IPS-15b (cell line): Measurements from ENCODE around the gene CATSPER4.

Experiments used
- H3K27me3 ChIP-seq: one replicate; pipeline ENCODE4 v1.6.1; 2013; ENCODE audit warnings: low read length; ENCODE audit not compliant: control insufficient read depth, insufficient read depth
- H3K36me3 ChIP-seq: one replicate; pipeline ENCODE4 v1.6.1; 2013; ENCODE audit warnings: low read length; ENCODE audit not compliant: control insufficient read depth, insufficient read depth
- H3K4me1 ChIP-seq: one replicate; pipeline ENCODE4 v1.6.1; 2013; ENCODE audit warnings: mild to moderate bottlenecking, low read length; ENCODE audit not compliant: control insufficient read depth, insufficient read depth
- H3K4me3 ChIP-seq: one replicate; pipeline ENCODE4 v1.5.1; 2013; ENCODE audit warnings: low read depth, low read length
- H3K9ac ChIP-seq: one replicate; pipeline ENCODE4 v1.6.1; 2013; ENCODE audit warnings: low read depth, mild to moderate bottlenecking, low read length
- H3K9me3 ChIP-seq: one replicate; pipeline ENCODE4 v1.6.1; 2013; ENCODE audit warnings: mild to moderate bottlenecking, low read length; ENCODE audit not compliant: control insufficient read depth, insufficient read depth

The CATSPER4 gene

GRCh38 chr1:26158908-26159742 is 31.3 kb upstream of the CATSPER4 start, which contains the start of gene FAM110D:
Gene FAM110D (plus strand): TSS chr1:26159079. CDS start chr1:26161292, 2,213 bp downstream.
- Histone ChIP-seq H3K4me1 (peaks cover 39% of the 10 kb centered on the region), H3K9me3 (no peaks in the 10 kb centered on the region), H3K9ac (no peak within 1 kb of the TSS), H3K36me3 (no peaks in the 10 kb centered on the region), H3K27me3 (peaks cover 84% of the 10 kb centered on the region), H3K4me3 (no peak within 1 kb of the TSS)

GRCh38 chr1:26159743-26160039 is 30.7 kb upstream of the CATSPER4 start:
- no peaks in the 10 kb centered on the region for H3K9me3 ChIP-seq
- H3K4me1 ChIP-seq, result peaks cover 40% of the 10 kb centered on the region
- H3K27me3 ChIP-seq, result peaks cover 80% of the 10 kb centered on the region
- no peaks in the 10 kb centered on the region for H3K36me3 ChIP-seq
- no peak overlapping the region for H3K9ac ChIP-seq
- H3K4me3 ChIP-seq, result no peak overlapping the region

GRCh38 chr1:26160527-26161414 is 29.6 kb upstream of the CATSPER4 start:
- Histone ChIP-seq H3K27me3 (peaks cover 76% of the 10 kb centered on the region), H3K4me3 (peak overlapping the region; percentile 52), H3K9ac (no peak overlapping the region), H3K4me1 (peaks cover 40% of the 10 kb centered on the region), H3K9me3 (no peaks in the 10 kb centered on the region), H3K36me3 (no peaks in the 10 kb centered on the region)

GRCh38 chr1:26161415-26162219 is 28.8 kb upstream of the CATSPER4 start:
- Histone ChIP-seq H3K27me3 (peaks cover 70% of the 10 kb centered on the region), H3K9ac (peak overlapping the region; percentile 12), H3K9me3 (no peaks in the 10 kb centered on the region), H3K4me3 (peak overlapping the region; percentile 52), H3K4me1 (peaks cover 34% of the 10 kb centered on the region), H3K36me3 (no peaks in the 10 kb centered on the region)

GRCh38 chr1:26162220-26162709 is 28.1 kb upstream of the CATSPER4 start:
- H3K9ac ChIP-seq, result no peak overlapping the region
- H3K9me3 ChIP-seq, result no peaks in the 10 kb centered on the region
- peak overlapping the region; percentile 45 for H3K4me3 ChIP-seq
- H3K36me3 ChIP-seq, result no peaks in the 10 kb centered on the region
- peaks cover 74% of the 10 kb centered on the region for H3K27me3 ChIP-seq
- peaks cover 34% of the 10 kb centered on the region for H3K4me1 ChIP-seq

GRCh38 chr1:26163684-26164035 is 26.7 kb upstream of the CATSPER4 start:
- no peaks in the 10 kb centered on the region for H3K9me3 ChIP-seq
- no peaks in the 10 kb centered on the region for H3K36me3 ChIP-seq
- peaks cover 68% of the 10 kb centered on the region for H3K27me3 ChIP-seq
- peaks cover 25% of the 10 kb centered on the region for H3K4me1 ChIP-seq
- no peak overlapping the region for H3K9ac ChIP-seq
- peak overlapping the region; percentile 61 for H3K4me3 ChIP-seq

- H3K4me3 ChIP-seq, result peak overlapping the region; percentile 61
- peak overlapping the region; percentile 79 for H3K9ac ChIP-seq
- no peaks in the 10 kb centered on the region for H3K36me3 ChIP-seq
- no peaks in the 10 kb centered on the region for H3K9me3 ChIP-seq
- H3K4me1 ChIP-seq, result peaks cover 27% of the 10 kb centered on the region
- peaks cover 68% of the 10 kb centered on the region for H3K27me3 ChIP-seq
Measured at GRCh38 chr1:26164036-26164860, 26.2 kb upstream of the CATSPER4 start.

GRCh38 chr1:26164861-26165842 is 25.2 kb upstream of the CATSPER4 start:
- peak overlapping the region; percentile 61 for H3K4me3 ChIP-seq
- H3K27me3 ChIP-seq, result peaks cover 62% of the 10 kb centered on the region
- H3K9me3 ChIP-seq, result no peaks in the 10 kb centered on the region
- H3K36me3 ChIP-seq, result no peaks in the 10 kb centered on the region
- H3K4me1 ChIP-seq, result peaks cover 27% of the 10 kb centered on the region
- peak overlapping the region; percentile 79 for H3K9ac ChIP-seq

- Histone ChIP-seq H3K4me3 (no peak overlapping the region), H3K9me3 (no peaks in the 10 kb centered on the region), H3K4me1 (peaks cover 22% of the 10 kb centered on the region), H3K36me3 (no peaks in the 10 kb centered on the region), H3K9ac (no peak overlapping the region), H3K27me3 (peaks cover 48% of the 10 kb centered on the region)
Measured at GRCh38 chr1:26166719-26167281, 23.6 kb upstream of the CATSPER4 start.
